Measurements from ENCODE around the gene STK33. TPM values are rescaled to one million over a fixed set of nuclear protein-coding genes. Genes with fewer than 3 reads are reported as not detected.
"Not testable (repeated sequence)": the region's sequence is repeated elsewhere in the genome, so short reads cannot be mapped to it uniquely, and the experiment has no call there.

STK33 gene
- total and polyA plus RNA-seq, 4 donors = 0.10 to 3.8 (median 1.6) TPM

- H3K36me3 ChIP-seq (ENCODE audit: control insufficient read depth in 1 of 2, insufficient read depth in 2 of 2, low read length in 1 of 2); H3K4me3 ChIP-seq (ENCODE audit: low read length in 2 of 2); ATAC-seq (ENCODE audit: low FRiP score); H3K4me1 ChIP-seq (ENCODE audit: control insufficient read depth in 1 of 2, insufficient read depth in 2 of 2, low read length in 2 of 2); H3K27ac ChIP-seq (ENCODE audit: low read depth in 1 of 2, low read length in 2 of 2); DNase-seq; H3K9me3 ChIP-seq (ENCODE audit: control insufficient read depth, low read length); intact Hi-C loops (cut with DNase I); H3K27me3 ChIP-seq (ENCODE audit: control insufficient read depth in 1 of 2, insufficient read depth in 2 of 2, low read length in 1 of 2): not testable (repeated sequence)
- WGBS, 2 donors = 82 to 93% methylated on average over 4 of the region's 4 CpGs
These were observed 126.7 kb downstream of the STK33 start for GRCh38 chr11:8467356-8467755.

GRCh38 chr11:8466884-8467283 lies 127.1 kb downstream of the STK33 start:
- H3K27ac ChIP-seq (ENCODE audit: low read depth in 1 of 2, low read length in 2 of 2); H3K4me1 ChIP-seq (ENCODE audit: control insufficient read depth in 1 of 2, insufficient read depth in 2 of 2, low read length in 2 of 2); H3K4me3 ChIP-seq (ENCODE audit: low read length in 2 of 2); intact Hi-C loops (cut with DNase I); H3K36me3 ChIP-seq (ENCODE audit: control insufficient read depth in 1 of 2, insufficient read depth in 2 of 2, low read length in 1 of 2); H3K27me3 ChIP-seq (ENCODE audit: control insufficient read depth in 1 of 2, insufficient read depth in 2 of 2, low read length in 1 of 2); DNase-seq; H3K9me3 ChIP-seq (ENCODE audit: control insufficient read depth, low read length); ATAC-seq (ENCODE audit: low FRiP score): not testable (repeated sequence)
- 94 to 98% methylated on average over 3 of the region's 3 CpGs for WGBS, 2 donors

GRCh38 chr11:8459711-8460399 lies 134.2 kb downstream of the STK33 start:
- no peak overlapping the region for H3K27ac ChIP-seq (ENCODE audit: low read depth in 1 of 2, low read length in 2 of 2)
- WGBS, 2 donors = 90 to 91% methylated on average over 4 of the region's 4 CpGs
- H3K27me3 ChIP-seq (ENCODE audit: control insufficient read depth in 1 of 2, insufficient read depth in 2 of 2, low read length in 1 of 2) = no peaks in the 10 kb centered on the region
- DNase-seq (no peak), ATAC-seq (ENCODE audit: low FRiP score) (no peak)
- no peaks in the 10 kb centered on the region for H3K36me3 ChIP-seq (ENCODE audit: control insufficient read depth in 1 of 2, insufficient read depth in 2 of 2, low read length in 1 of 2)
- intact Hi-C loops (cut with DNase I) = no loop called here
- no peaks in the 10 kb centered on the region for H3K4me1 ChIP-seq (ENCODE audit: control insufficient read depth in 1 of 2, insufficient read depth in 2 of 2, low read length in 2 of 2)
- H3K4me3 ChIP-seq (ENCODE audit: low read length in 2 of 2) = no peak overlapping the region
- no peaks in the 10 kb centered on the region for H3K9me3 ChIP-seq (ENCODE audit: control insufficient read depth, low read length)

- Histone ChIP-seq H3K9me3 (ENCODE audit: control insufficient read depth, low read length) (no peaks in the 10 kb centered on the region), H3K27me3 (ENCODE audit: control insufficient read depth in 1 of 2, insufficient read depth in 2 of 2, low read length in 1 of 2) (no peaks in the 10 kb centered on the region), H3K27ac (ENCODE audit: low read depth in 1 of 2, low read length in 2 of 2) (no peak overlapping the region), H3K36me3 (ENCODE audit: control insufficient read depth in 1 of 2, insufficient read depth in 2 of 2, low read length in 1 of 2) (no peaks in the 10 kb centered on the region), H3K4me1 (ENCODE audit: control insufficient read depth in 1 of 2, insufficient read depth in 2 of 2, low read length in 2 of 2) (no peaks in the 10 kb centered on the region), H3K4me3 (ENCODE audit: low read length in 2 of 2) (no peak overlapping the region)
- ATAC-seq (ENCODE audit: low FRiP score) (no peak), DNase-seq (no peak)
- WGBS, 2 donors = 66 to 78% methylated on average over 4 of the region's 4 CpGs
- intact Hi-C loops (cut with DNase I) = no loop called here
These were observed 151.7 kb downstream of the STK33 start for GRCh38 chr11:8442301-8442700.

DNA sequence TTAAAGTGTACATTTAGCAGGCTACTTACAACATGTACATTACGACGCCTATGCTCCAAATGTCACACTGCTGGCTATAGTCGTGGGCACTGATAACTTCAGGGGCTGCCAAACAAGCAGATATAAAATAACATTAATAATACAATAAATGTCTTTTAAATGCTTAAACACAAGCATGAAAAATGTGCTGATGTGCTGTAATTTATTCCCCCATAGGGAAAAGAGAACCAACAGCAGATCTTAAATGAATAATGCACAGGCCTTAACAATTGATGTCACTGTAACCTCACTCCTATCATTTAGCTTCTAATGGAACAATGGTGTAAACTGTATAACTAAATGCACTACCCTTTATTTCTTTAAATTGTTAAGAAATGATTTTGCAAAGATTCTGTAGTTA lies 153.4 kb downstream of the STK33 start:
- DNase-seq = no peak
- intact Hi-C loops (cut with DNase I) = no loop called here
- no peak for ATAC-seq (ENCODE audit: low FRiP score)
- Histone ChIP-seq H3K4me1 (ENCODE audit: control insufficient read depth in 1 of 2, insufficient read depth in 2 of 2, low read length in 2 of 2) (no peaks in the 10 kb centered on the region), H3K27ac (ENCODE audit: low read depth in 1 of 2, low read length in 2 of 2) (no peak overlapping the region), H3K36me3 (ENCODE audit: control insufficient read depth in 1 of 2, insufficient read depth in 2 of 2, low read length in 1 of 2) (no peaks in the 10 kb centered on the region), H3K27me3 (ENCODE audit: control insufficient read depth in 1 of 2, insufficient read depth in 2 of 2, low read length in 1 of 2) (no peaks in the 10 kb centered on the region), H3K4me3 (ENCODE audit: low read length in 2 of 2) (no peak overlapping the region), H3K9me3 (ENCODE audit: control insufficient read depth, low read length) (no peaks in the 10 kb centered on the region)
- WGBS, 2 donors = 85 to 87% methylated on average over 3 of the region's 3 CpGs

GRCh38 chr11:8429483-8429882 lies 164.5 kb downstream of the STK33 start:
- no peaks in the 10 kb centered on the region for H3K4me1 ChIP-seq (ENCODE audit: control insufficient read depth in 1 of 2, insufficient read depth in 2 of 2, low read length in 2 of 2)
- WGBS, 2 donors = 60 to 66% methylated on average over 5 of the region's 5 CpGs
- DNase-seq (no peak), ATAC-seq (ENCODE audit: low FRiP score) (no peak)
- H3K36me3 ChIP-seq (ENCODE audit: control insufficient read depth in 1 of 2, insufficient read depth in 2 of 2, low read length in 1 of 2) = no peaks in the 10 kb centered on the region
- H3K27ac ChIP-seq (ENCODE audit: low read depth in 1 of 2, low read length in 2 of 2) = no peak overlapping the region
- H3K4me3 ChIP-seq (ENCODE audit: low read length in 2 of 2) = no peak overlapping the region
- no peaks in the 10 kb centered on the region for H3K27me3 ChIP-seq (ENCODE audit: control insufficient read depth in 1 of 2, insufficient read depth in 2 of 2, low read length in 1 of 2)
- intact Hi-C loops (cut with DNase I) = no loop called here
- no peaks in the 10 kb centered on the region for H3K9me3 ChIP-seq (ENCODE audit: control insufficient read depth, low read length)

GRCh38 chr11:8426076-8426475 lies 168.0 kb downstream of the STK33 start:
- Histone ChIP-seq H3K4me3 (ENCODE audit: low read length in 2 of 2) (no peak overlapping the region), H3K4me1 (ENCODE audit: control insufficient read depth in 1 of 2, insufficient read depth in 2 of 2, low read length in 2 of 2) (no peaks in the 10 kb centered on the region), H3K27me3 (ENCODE audit: control insufficient read depth in 1 of 2, insufficient read depth in 2 of 2, low read length in 1 of 2) (no peaks in the 10 kb centered on the region), H3K27ac (ENCODE audit: low read depth in 1 of 2, low read length in 2 of 2) (no peak overlapping the region), H3K36me3 (ENCODE audit: control insufficient read depth in 1 of 2, insufficient read depth in 2 of 2, low read length in 1 of 2) (no peaks in the 10 kb centered on the region), H3K9me3 (ENCODE audit: control insufficient read depth, low read length) (no peaks in the 10 kb centered on the region)
- 96% methylated on average over 8 of the region's 8 CpGs for WGBS, 2 donors
- ATAC-seq (ENCODE audit: low FRiP score) (no peak), DNase-seq (no peak)
- intact Hi-C loops (cut with DNase I) = no loop called here

- Histone ChIP-seq H3K9me3 (ENCODE audit: control insufficient read depth, low read length) (no peaks in the 10 kb centered on the region), H3K27ac (ENCODE audit: low read depth in 1 of 2, low read length in 2 of 2) (no peak overlapping the region), H3K4me1 (ENCODE audit: control insufficient read depth in 1 of 2, insufficient read depth in 2 of 2, low read length in 2 of 2) (no peaks in the 10 kb centered on the region), H3K4me3 (ENCODE audit: low read length in 2 of 2) (no peak overlapping the region), H3K27me3 (ENCODE audit: control insufficient read depth in 1 of 2, insufficient read depth in 2 of 2, low read length in 1 of 2) (no peaks in the 10 kb centered on the region), H3K36me3 (ENCODE audit: control insufficient read depth in 1 of 2, insufficient read depth in 2 of 2, low read length in 1 of 2) (no peaks in the 10 kb centered on the region)
- ATAC-seq (ENCODE audit: low FRiP score) = no peak
- WGBS, 2 donors = 81 to 86% methylated on average over 1 of the region's 1 CpG
- intact Hi-C loops (cut with DNase I) = no loop called here
- no peak for DNase-seq
These were observed 178.8 kb downstream of the STK33 start for GRCh38 chr11:8415195-8415594.

GRCh38 chr11:8408151-8408941 lies 185.7 kb downstream of the STK33 start:
- Histone ChIP-seq H3K4me3 (ENCODE audit: low read length in 2 of 2) (no peak overlapping the region), H3K27ac (ENCODE audit: low read depth in 1 of 2, low read length in 2 of 2) (no peak overlapping the region), H3K4me1 (ENCODE audit: control insufficient read depth in 1 of 2, insufficient read depth in 2 of 2, low read length in 2 of 2) (no peaks in the 10 kb centered on the region), H3K9me3 (ENCODE audit: control insufficient read depth, low read length) (no peaks in the 10 kb centered on the region), H3K36me3 (ENCODE audit: control insufficient read depth in 1 of 2, insufficient read depth in 2 of 2, low read length in 1 of 2) (no peaks in the 10 kb centered on the region), H3K27me3 (ENCODE audit: control insufficient read depth in 1 of 2, insufficient read depth in 2 of 2, low read length in 1 of 2) (no peaks in the 10 kb centered on the region)
- DNase-seq = no peak
- no peak for ATAC-seq (ENCODE audit: low FRiP score)
- WGBS, 2 donors = 67 to 71% methylated on average over 3 of the region's 3 CpGs
- intact Hi-C loops (cut with DNase I) = no loop called here

All from aorta (tissue), 5 donors.